Lower leg skin (tissue), 4 donors: Measurements from ENCODE around the gene SIGLEC11. TPM values are rescaled to one million over a fixed set of nuclear protein-coding genes. Genes with fewer than 3 reads are reported as not detected.
"Not testable (repeated sequence)": the region's sequence is repeated elsewhere in the genome, so short reads cannot be mapped to it uniquely, and the experiment has no call there.

ENCODE experiments used
- DNase-seq, 2 donors: peaks; one replicate each; pipeline ENCODE4 v3.0.0-alpha.2; 2019; ENCODE audit warnings: low spot score in 2 of 2
- H3K4me3 ChIP-seq: fragments of 200-600 bp; sonication (generic); 2 replicates; pipeline ENCODE4 v1.5.1; 2017; ENCODE audit warnings: mild to moderate bottlenecking, low read depth; ENCODE audit not compliant: poor library complexity, severe bottlenecking
- POLR2A ChIP-seq, 2 donors: fragments of 450-650 bp; IDR thresholded peaks; one replicate each; pipeline ENCODE4 v1.6.1; 2016 to 2017; ENCODE audit warnings: antibody characterized with exemption in 2 of 2, mild to moderate bottlenecking in 1 of 2, moderate library complexity in 1 of 2
- WGBS, 2 donors: methylation state at CpG; one replicate each; pipeline ENCODE4 v1.1.5; 2018; 5-methylcytosine and 5-hydroxymethylcytosine counted together
- intact Hi-C: fragments of 100-400 bp; cut with DNase I; formaldehyde crosslinking; loops from one replicate; pipeline ENCODE4 v1.15.0; 2023; ENCODE audit warnings: low total_unique reads
- total RNA-seq, 4 donors: library from RNA; depleted of rRNA; stranded (reverse); fragments of >200 nt; gene quantifications; one replicate each; pipeline ENCODE4 v1.1.0, GENCODE V29; 2016
- TF ChIP-seq, protein P1 (sequence below), 3 donors: fragments of 450-650 bp; IDR thresholded peaks; one replicate each; pipeline ENCODE4 v1.5.1; 2016; ENCODE audit warnings: antibody characterized with exemption in 3 of 3, mild to moderate bottlenecking in 3 of 3, moderate library complexity in 2 of 3

The SIGLEC11 gene
- total RNA-seq: under 1 TPM in 2 of 4 donors, not detected in 2; 0.13 to 0.63 TPM

- WGBS, 2 donors: 51 to 66% methylated on average over 4 to 5 of the region's 10 CpGs
- DNase-seq, H3K4me3 ChIP-seq, intact Hi-C loops: not testable (repeated sequence)
Measured at GRCh38 chr19:49960980-49961379, at the start of gene SIGLEC11. Gene SIGLEC11 (minus strand): TSS chr19:49961172. CDS start chr19:49961081, 91 bp downstream.

DNA sequence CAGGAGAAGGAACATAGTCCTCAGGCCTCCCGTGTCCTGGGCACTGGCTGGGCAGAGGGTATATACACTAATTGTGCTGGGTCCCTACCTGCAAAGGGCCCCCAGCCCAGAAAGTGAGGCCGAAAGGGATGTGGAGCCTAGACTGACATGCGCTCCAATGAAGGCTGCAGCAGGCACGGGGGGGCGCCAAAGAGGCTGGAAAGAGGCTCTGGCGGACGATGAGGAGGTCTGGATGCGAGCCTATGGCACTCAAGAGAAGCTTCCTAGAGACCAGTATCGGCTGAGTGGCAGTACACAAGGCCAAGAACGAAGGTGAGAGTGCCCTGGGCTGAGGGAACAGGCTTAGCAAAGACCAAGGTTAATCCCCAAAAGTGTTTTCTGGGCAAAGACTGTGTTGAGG is 47.6 kb upstream of the SIGLEC11 start:
- intact Hi-C loops: no loop called here
- DNase-seq: no peak
- WGBS, 2 donors: 69 to 71% methylated on average over 10 of the region's 10 CpGs
- H3K4me3 ChIP-seq: no peak overlapping the region
- TF ChIP-seq, protein P1, sequence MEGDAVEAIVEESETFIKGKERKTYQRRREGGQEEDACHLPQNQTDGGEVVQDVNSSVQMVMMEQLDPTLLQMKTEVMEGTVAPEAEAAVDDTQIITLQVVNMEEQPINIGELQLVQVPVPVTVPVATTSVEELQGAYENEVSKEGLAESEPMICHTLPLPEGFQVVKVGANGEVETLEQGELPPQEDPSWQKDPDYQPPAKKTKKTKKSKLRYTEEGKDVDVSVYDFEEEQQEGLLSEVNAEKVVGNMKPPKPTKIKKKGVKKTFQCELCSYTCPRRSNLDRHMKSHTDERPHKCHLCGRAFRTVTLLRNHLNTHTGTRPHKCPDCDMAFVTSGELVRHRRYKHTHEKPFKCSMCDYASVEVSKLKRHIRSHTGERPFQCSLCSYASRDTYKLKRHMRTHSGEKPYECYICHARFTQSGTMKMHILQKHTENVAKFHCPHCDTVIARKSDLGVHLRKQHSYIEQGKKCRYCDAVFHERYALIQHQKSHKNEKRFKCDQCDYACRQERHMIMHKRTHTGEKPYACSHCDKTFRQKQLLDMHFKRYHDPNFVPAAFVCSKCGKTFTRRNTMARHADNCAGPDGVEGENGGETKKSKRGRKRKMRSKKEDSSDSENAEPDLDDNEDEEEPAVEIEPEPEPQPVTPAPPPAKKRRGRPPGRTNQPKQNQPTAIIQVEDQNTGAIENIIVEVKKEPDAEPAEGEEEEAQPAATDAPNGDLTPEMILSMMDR (IDR thresholded peaks at IDR 0.05): no peak
- TF ChIP-seq POLR2A (IDR thresholded peaks at IDR 0.05): no peak

DNA sequence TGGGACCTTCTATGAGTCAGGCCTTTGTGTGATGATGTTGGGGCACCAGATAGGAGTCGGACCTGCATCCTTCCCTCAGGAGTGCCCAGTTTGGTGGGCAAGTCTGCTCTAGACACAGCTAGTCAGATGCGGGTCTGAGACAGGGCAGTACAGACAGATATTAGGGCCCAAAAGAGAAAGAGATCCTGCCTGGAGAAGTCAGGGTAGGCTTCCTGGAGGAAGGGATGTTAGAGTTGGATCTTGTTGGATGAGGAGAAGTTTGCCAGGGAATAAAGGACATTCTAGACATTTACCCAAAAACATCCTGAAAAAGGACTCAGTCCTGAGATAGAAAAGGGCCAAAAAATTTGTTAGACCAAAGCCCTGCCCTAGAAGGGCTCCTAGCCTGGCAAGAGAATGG is 47.0 kb upstream of the SIGLEC11 start:
- TF ChIP-seq, protein P1 (IDR thresholded peaks at IDR 0.05): no peak
- no peak for TF ChIP-seq POLR2A (IDR thresholded peaks at IDR 0.05)
- intact Hi-C loops: no loop called here
- WGBS, 2 donors: 93 to 97% methylated on average over 2 of the region's 2 CpGs
- DNase-seq: no peak
- no peak overlapping the region for H3K4me3 ChIP-seq

- H3K4me3 ChIP-seq: no peak overlapping the region
- no peak for DNase-seq
- intact Hi-C loops: no loop called here
- TF ChIP-seq POLR2A (IDR thresholded peaks at IDR 0.05): no peak
- TF ChIP-seq, protein P1 (IDR thresholded peaks at IDR 0.05): no peak
- WGBS, 2 donors: 85 to 97% methylated on average over 10 of the region's 10 CpGs
Measured at GRCh38 chr19:50007170-50007569, 46.2 kb upstream of the SIGLEC11 start.

DNA sequence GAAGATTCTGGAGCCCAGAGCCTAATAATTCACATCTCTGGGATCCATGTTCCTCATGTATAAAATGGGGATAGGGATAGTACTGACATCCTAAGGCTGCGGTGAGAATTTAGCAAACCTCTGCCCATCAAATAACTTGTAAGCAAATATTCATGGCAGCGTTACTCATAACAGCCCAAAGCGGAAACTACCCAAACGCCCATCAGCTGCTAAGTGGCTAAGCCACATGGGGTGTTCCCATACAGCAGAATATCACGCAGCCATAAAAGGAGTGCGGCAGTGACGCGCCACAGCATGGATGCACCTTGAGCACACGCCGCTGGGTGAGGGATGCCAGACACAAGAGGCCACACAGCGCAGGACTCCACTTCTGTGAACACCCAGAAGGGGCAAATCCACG is 44.5 kb upstream of the SIGLEC11 start:
- no peak overlapping the region for H3K4me3 ChIP-seq
- no peak for DNase-seq
- TF ChIP-seq POLR2A (IDR thresholded peaks at IDR 0.05): no peak
- intact Hi-C loops: no loop called here
- WGBS, 2 donors: 97% methylated on average over 12 of the region's 12 CpGs

GRCh38 chr19:50003810-50004419 is 42.9 kb upstream of the SIGLEC11 start:
- intact Hi-C loops: no loop called here
- TF ChIP-seq, protein P1 (IDR thresholded peaks at IDR 0.05): no peak
- no peak for TF ChIP-seq POLR2A (IDR thresholded peaks at IDR 0.05)
- peak in 1 of 2 donors; percentile 35 for DNase-seq
- H3K4me3 ChIP-seq: no peak overlapping the region
- WGBS, 2 donors: 68 to 70% methylated on average over 11 of the region's 11 CpGs

- DNase-seq: no peak
- WGBS, 2 donors: 85 to 93% methylated on average over 17 of the region's 17 CpGs
- intact Hi-C loops: no loop called here
- TF ChIP-seq, protein P1 (IDR thresholded peaks at IDR 0.05): no peak
- no peak overlapping the region for H3K4me3 ChIP-seq
Measured at GRCh38 chr19:50003254-50003788, 42.3 kb upstream of the SIGLEC11 start.
